ENCODE results near the gene LRRC27.
A peak's percentile ranks its signal among the peaks of the same experiment; 100 is the strongest.
"Not testable (repeated sequence)": the region's sequence is repeated elsewhere in the genome, so short reads cannot be mapped to it uniquely, and the experiment has no call there.

LRRC27 gene

GRCh38 chr10:132316133-132316532, 15.9 kb upstream of the LRRC27 start:
- DNase-seq: no peak

- DNase-seq: not testable (repeated sequence)
Measured at GRCh38 chr10:132317477-132317876, 14.5 kb upstream of the LRRC27 start.

GRCh38 chr10:132319853-132320653, 11.9 kb upstream of the LRRC27 start:
- DNase-seq: no peak

- no peak for DNase-seq
Measured at GRCh38 chr10:132320654-132321469, 11.1 kb upstream of the LRRC27 start.

GRCh38 chr10:132321726-132322125, 10.3 kb upstream of the LRRC27 start:
- no peak for DNase-seq

- DNase-seq: no peak
Measured at GRCh38 chr10:132322586-132323048, 9.4 kb upstream of the LRRC27 start.

- DNase-seq: no peak
Measured at GRCh38 chr10:132324186-132324585, 7.8 kb upstream of the LRRC27 start.

GRCh38 chr10:132326344-132326889, 5.6 kb upstream of the LRRC27 start:
- no peak for DNase-seq

GRCh38 chr10:132326925-132327324, 5.1 kb upstream of the LRRC27 start:
- no peak for DNase-seq

GRCh38 chr10:132328106-132328505, 3.9 kb upstream of the LRRC27 start:
- DNase-seq: no peak

- DNase-seq: no peak
Measured at GRCh38 chr10:132328738-132329137, 3.3 kb upstream of the LRRC27 start.

- peak in 1 of 6 experiments; percentile 8 for DNase-seq
Measured at GRCh38 chr10:132329565-132330485, 2.2 kb upstream of the LRRC27 start.

- no peak for DNase-seq
Measured at GRCh38 chr10:132330486-132330833, 1.5 kb upstream of the LRRC27 start.

- DNase-seq: peak in 1 of 6 experiments; percentile 71
Measured at GRCh38 chr10:132332433-132332754, 401 bp downstream of the LRRC27 start.

GRCh38 chr10:132333386-132333785, 1.4 kb downstream of the LRRC27 start:
- no peak for DNase-seq

- no peak for DNase-seq
Measured at GRCh38 chr10:132334631-132335188, 2.7 kb downstream of the LRRC27 start.

GRCh38 chr10:132335189-132336063, 3.4 kb downstream of the LRRC27 start:
- DNase-seq: no peak

GRCh38 chr10:132336064-132336746, 4.2 kb downstream of the LRRC27 start:
- DNase-seq: no peak

GRCh38 chr10:132336919-132337407, 5.0 kb downstream of the LRRC27 start:
- DNase-seq: peak in 2 of 6 experiments; percentile 14 to 39

GRCh38 chr10:132337854-132338253, 5.9 kb downstream of the LRRC27 start:
- not testable (repeated sequence) for DNase-seq

- no peak for DNase-seq
Measured at GRCh38 chr10:132338876-132339275, 6.9 kb downstream of the LRRC27 start.
